GM21576 (cell line): ENCODE data around the gene SORBS2.

Source experiments
- ATAC-seq: cut with Tn5 transposase; IDR thresholded peaks from one replicate; pipeline ENCODE4 v1.9.1; 2021; ENCODE audit warnings: mild to moderate bottlenecking, moderate library complexity; ENCODE audit not compliant: unreplicated experiment

Gene SORBS2

GRCh38 chr4:185775792-185776555 lies 36.0 kb downstream of the SORBS2 start:
- no peak for ATAC-seq

- ATAC-seq, result no peak
Measured at GRCh38 chr4:185774845-185775680, 36.9 kb downstream of the SORBS2 start.

- no peak for ATAC-seq
Measured at GRCh38 chr4:185774131-185774653, 37.8 kb downstream of the SORBS2 start.

GRCh38 chr4:185773419-185773818 lies 38.6 kb downstream of the SORBS2 start:
- no peak for ATAC-seq

- ATAC-seq, result no peak
Measured at GRCh38 chr4:185772391-185773093, 39.5 kb downstream of the SORBS2 start.

- ATAC-seq, result no peak
Measured at GRCh38 chr4:185771711-185772390, 40.1 kb downstream of the SORBS2 start.

GRCh38 chr4:185767528-185767927 lies 44.5 kb downstream of the SORBS2 start:
- no peak for ATAC-seq

- no peak for ATAC-seq
Measured at GRCh38 chr4:185764876-185765275, 47.1 kb downstream of the SORBS2 start.

- no peak for ATAC-seq
Measured at GRCh38 chr4:185761352-185762235, 50.4 kb downstream of the SORBS2 start.

GRCh38 chr4:185758807-185759206 lies 53.2 kb downstream of the SORBS2 start:
- no peak for ATAC-seq

- no peak for ATAC-seq
Measured at GRCh38 chr4:185755451-185755850, 56.5 kb downstream of the SORBS2 start.

GRCh38 chr4:185754961-185755360 lies 57.0 kb downstream of the SORBS2 start:
- ATAC-seq, result no peak

GRCh38 chr4:185752872-185753271 lies 59.1 kb downstream of the SORBS2 start:
- no peak for ATAC-seq

- ATAC-seq, result no peak
Measured at GRCh38 chr4:185749858-185750257, 62.1 kb downstream of the SORBS2 start.

GRCh38 chr4:185748901-185749390 lies 63.0 kb downstream of the SORBS2 start:
- ATAC-seq, result no peak

- no peak for ATAC-seq
Measured at GRCh38 chr4:185745891-185746290, 66.1 kb downstream of the SORBS2 start.

GRCh38 chr4:185744946-185745345 lies 67.0 kb downstream of the SORBS2 start:
- no peak for ATAC-seq

GRCh38 chr4:185744488-185744862 lies 67.5 kb downstream of the SORBS2 start:
- ATAC-seq, result no peak

GRCh38 chr4:185743722-185744487 lies 68.1 kb downstream of the SORBS2 start:
- ATAC-seq, result no peak
